DMS79 treated with DMSO at 0.1 percent for 48 hours (cell line): ENCODE measurements around the gene IFNLR1.

Experiments used
- DNase-seq: peaks from one replicate; lab custom pipeline; 2025; lab: John Stamatoyannopoulos, UW

Gene IFNLR1

DNA sequence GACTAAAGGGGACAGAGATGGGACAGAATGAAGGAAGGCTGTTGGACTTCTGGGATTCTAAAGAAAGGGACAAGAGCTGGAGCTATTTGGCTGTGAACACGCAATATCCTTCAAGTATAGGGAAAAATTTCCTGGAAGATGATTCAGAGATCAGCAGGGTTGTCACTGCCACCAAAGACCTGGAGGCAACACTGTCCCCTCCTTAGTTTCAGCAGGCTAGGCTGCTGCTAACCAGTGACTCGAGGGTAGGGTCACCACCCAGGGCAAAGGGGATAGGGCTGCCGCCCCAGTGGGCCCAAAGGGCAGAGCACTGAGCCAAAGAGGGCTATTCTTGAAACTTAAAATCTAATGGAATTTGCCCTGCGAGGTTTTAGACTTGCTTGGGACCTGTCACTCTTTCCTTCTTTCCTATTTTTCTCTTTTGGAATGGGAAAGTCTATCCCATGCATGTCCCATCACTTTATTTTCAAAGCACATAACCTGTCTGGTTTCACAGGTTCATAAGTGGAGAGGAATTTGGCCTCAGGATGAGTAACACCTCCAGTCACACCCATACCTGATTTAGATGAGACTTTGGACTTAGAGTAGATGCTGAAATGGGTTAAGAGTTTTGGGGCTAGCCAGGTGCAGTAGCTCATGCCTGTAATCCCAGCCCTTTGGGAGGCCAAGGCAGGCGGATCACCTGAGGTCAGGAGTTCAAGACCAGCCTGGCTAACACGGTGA lies 11.9 kb downstream of the IFNLR1 start:
- DNase-seq = no peak

DNA sequence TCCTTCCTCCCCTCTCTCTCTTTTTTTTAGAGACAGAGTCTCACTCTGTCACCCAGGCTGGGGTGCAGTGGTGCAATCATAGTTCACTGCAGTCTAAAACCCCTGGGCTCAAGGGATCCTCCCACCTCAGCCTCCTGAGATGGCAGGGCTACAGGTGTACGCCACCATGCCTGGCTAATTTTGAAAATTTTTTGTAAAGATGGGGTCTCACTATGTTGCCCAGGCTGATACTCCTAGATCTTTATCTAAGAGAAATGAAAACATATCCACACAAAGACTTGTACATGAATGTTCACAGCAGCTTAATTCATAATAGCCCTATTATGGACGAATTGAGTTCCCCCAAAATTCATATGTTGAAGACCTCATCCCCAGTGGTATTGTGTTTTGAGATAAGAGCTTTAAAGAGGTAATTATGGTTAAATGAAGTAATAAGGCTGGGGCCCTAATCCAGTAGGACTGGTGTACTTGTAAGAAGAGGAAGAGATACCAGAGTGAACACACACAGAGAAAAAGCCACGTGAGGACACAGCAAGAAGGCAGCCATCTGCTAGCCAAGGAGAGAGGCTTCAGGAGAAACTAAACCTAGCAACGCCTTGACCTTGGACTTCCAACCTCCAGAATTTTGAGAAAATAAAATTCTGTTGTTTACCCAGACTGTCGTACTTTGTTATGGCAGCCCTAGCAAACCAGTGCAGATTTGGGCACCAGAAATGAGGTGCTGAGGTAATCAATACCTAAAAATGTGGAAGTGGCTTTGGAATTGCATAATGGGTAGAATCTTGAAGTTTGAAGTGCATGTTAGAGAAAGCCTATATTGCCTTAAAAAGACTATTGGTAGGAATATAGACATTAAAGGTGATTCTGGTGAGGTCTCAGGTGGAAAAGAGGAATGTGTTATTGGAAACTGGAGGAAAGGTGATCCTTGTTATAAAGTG lies 13.2 kb downstream of the IFNLR1 start:
- no peak for DNase-seq

GRCh38 chr1:24172598-24172997 lies 14.5 kb downstream of the IFNLR1 start:
- DNase-seq = no peak

DNA sequence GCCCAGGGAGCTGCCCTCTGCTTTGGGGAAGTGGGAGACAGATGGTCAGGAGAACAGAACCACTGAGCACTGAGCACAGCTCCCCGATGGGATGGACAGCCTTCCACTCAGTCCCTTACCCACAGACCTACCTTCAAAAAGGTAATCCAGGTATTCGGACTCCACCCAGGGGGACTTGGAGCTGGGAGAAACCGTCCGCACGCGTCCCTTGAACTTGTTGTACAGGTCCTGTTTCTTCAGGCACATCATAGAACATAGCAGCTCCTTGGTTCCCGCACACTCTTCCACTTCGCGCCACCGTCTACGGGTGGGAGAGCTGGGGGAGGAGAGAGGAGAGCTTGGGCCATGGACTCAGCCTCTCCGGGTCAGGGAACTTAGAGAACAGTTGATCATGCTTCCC lies 17.8 kb downstream of the IFNLR1 start:
- no peak for DNase-seq

DNA sequence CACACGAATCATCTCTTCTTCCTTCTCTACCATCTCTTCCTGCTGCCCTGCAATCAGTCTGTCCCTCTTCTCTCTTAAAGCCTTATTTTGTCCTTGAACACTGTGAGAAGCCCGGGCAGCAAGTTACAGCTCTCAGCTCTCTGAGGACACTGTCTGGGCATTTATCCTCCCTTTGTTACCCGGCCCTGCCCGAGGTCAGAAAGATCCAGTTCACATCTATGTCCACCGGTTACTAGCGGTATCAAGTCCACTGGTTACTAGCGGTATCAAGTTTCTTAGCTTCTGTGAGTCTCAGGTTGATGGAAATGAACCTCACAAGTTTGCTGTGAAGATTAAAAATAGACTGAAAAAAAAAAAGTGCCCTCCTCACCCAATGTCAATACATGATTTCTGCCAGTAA lies 18.8 kb downstream of the IFNLR1 start:
- DNase-seq = no peak

- DNase-seq = no peak
Measured at GRCh38 chr1:24167008-24167407, 20.1 kb downstream of the IFNLR1 start.

DNA sequence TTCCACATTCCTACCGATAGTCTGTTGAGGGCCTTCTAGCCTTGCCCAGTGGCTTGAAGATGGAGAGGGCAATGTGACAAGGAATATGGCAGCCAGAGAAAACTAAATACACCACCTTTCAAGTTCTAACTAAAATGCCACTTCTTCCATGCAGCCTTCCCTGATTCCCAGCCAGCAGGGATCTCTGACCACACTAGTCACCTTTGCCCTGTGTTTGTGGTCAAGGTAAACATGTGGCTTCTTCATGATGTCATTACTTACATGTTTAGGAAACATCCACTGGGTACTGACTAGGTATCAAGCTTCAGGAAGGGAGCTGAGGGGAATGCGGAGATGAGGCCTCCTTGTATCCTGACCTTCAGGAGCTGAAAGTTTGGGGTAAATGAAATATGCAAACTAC lies 21.6 kb downstream of the IFNLR1 start:
- no peak for DNase-seq

DNA sequence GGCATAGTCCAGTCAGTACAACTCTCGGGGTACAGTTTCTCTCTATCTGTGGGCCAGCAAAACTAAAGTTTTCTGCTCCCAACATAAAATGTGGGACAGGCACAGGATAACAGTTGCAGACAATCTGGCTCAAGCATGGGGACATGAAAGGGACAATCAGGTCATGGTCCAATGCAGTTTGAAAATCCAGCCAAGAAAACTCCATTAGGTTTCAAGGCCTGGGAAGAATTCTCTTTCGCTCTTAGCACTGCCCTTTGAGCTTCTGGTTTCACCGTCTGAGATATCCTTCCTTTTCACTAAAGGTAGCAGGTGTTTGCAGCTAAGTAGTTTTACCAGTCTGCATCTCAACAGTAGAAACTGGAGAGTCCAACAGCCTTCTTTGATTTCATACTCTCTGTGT lies 23.1 kb downstream of the IFNLR1 start:
- DNase-seq = no peak

DNA sequence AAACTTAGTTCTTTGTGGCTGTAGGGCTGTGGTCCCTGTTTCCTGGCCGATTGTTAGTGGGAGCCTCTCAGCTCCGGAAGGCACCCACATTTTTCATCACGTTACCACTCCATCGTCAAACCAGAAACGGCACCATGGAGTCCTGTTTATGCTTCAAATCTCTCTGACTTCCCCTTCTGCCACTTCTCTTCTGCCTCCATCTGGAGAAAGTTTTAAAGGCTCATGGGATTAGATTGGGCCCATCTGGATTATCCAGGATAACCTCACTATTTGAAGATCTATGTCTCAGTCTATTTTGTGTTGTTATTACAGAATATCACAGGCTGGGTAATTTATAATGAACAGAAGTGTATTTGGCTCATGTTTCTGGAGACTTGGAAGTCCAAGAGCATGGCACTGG lies 24.9 kb downstream of the IFNLR1 start:
- no peak for DNase-seq

DNA sequence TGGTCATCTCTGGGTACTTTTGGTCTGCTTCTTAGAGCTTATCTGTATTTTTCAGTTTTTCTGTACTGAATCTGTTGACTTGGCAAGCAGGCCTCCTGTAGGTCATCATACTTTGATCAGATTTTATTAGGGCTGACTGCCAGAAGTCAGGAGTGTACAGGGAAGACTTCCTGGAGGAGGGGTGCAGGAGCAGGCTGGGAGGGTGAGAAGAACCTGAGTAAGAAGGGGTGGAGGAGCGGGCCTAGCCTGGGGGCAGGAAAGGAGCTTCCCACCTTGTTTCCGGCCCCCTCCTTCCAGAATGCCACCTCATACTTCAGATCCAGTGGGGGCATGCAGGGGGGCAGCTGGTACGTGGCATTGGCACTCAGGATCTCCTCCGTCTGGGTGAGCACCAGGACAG lies 25.8 kb downstream of the IFNLR1 start:
- DNase-seq = no peak

GRCh38 chr1:24159366-24159765 lies 27.7 kb downstream of the IFNLR1 start:
- no peak for DNase-seq

- no peak for DNase-seq
Measured at GRCh38 chr1:24157918-24158481, 29.1 kb downstream of the IFNLR1 start.

- DNase-seq = no peak
Measured at GRCh38 chr1:24156542-24157260, 30.4 kb downstream of the IFNLR1 start.

GRCh38 chr1:24155011-24155782 lies 31.9 kb downstream of the IFNLR1 start:
- peak; percentile 89 for DNase-seq

- peak; percentile 66 for DNase-seq
Measured at GRCh38 chr1:24154215-24154614, 32.9 kb downstream of the IFNLR1 start.

DNA sequence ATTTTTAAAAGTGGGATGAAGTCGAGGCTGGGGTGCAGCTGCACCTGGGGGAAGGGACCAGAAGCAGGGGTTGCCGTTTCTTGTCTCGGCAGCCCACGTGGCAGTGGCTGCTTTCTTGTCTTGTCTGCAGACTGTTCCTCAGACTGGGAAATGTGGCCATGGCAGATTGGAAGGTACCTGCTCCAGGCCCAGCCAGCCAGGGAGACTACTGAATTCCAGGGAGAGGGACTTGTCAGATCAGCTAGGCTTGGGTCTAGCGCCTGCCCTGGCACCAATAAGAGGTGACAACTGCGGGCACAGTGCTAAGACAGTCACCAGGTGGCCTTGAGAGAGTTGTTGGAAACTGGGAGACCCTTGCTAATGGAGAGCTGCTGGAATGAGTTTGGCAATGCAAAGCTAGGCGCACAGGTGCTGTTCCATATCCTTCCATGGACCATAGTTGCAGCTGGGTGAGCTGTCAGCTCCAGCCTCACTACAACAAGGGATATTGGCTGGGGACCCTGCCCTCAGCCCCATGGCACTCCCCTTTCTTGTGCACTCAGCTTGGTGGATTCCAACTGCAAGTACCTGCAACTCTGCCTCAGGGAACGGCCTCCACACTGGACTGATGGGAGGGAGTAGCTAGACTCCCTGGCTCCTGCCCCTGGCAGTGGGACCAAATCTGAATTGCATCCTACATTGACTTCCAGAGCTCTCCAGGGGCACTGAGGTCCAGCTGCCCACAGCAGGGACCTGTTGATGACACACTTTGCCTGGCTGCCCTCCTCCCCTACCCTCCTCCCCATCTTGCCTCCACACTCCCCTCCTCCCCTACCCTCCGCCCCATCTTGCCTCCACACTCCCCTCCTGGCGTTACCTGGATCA lies 34.2 kb downstream of the IFNLR1 start:
- peak; percentile 24 for DNase-seq

GRCh38 chr1:24151175-24151533 lies 35.9 kb downstream of the IFNLR1 start:
- DNase-seq = peak; percentile 99

- DNase-seq = peak; percentile 94
Measured at GRCh38 chr1:24150234-24151174, 36.6 kb downstream of the IFNLR1 start.

GRCh38 chr1:24149866-24150233 lies 37.2 kb downstream of the IFNLR1 start:
- DNase-seq = no peak

GRCh38 chr1:24147816-24148215 lies 39.3 kb downstream of the IFNLR1 start:
- DNase-seq = no peak
